ENCODE data around the gene CATSPERZ. TPM values are rescaled to one million over a fixed set of nuclear protein-coding genes. Genes with fewer than 3 reads are reported as not detected.

Gene CATSPERZ
- total and polyA plus RNA-seq, 9 of the 15 experiments (the other 6 are each of a cell fraction or from before 2014, with no cell fraction given), result 0.86 to 8.5 (median 3.5) TPM

DNA sequence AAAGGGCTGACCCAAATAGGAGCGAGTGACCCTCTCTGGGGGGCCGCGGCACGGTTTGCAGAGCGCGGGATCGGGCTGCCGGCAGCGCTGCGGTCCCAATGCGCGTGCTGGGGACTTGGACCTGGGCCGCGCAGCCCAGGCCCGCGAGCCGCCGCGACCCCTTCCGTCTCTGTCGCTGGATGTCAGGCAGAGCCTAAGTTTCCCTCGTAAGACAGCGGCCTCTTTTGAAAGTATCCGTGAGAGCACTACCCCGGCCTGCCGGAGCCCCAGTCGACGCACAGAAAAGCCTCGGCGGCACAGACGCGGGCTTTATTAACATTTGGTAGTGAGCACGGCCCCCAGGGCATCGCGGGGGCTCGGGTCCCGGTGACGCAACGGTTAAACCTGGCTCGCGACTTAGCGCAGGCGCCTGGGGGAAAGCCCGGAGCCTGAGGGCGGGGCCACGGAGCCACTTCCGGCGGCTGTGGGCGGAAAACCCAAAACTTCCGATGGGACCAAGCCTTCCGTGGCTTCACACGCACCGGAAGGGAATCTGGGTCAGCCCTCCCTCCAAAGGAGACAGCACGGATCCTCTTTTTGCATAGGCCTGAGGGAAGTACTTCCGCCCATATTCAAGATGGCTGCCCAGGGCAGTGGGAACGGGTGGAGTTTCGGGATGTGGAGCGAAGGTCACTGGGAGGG lies 30.5 kb upstream of the CATSPERZ start (continued):
- no peak for TF ChIP-seq SAFB (IDR thresholded peaks at IDR 0.05; ENCODE audit: borderline replicate concordance, low read depth, low read length)
- peak; percentile 84 for TF ChIP-seq U2AF1 (optimal IDR thresholded peaks at IDR 0.05; ENCODE audit: low read depth, low read length)
- TF ChIP-seq, protein P1, sequence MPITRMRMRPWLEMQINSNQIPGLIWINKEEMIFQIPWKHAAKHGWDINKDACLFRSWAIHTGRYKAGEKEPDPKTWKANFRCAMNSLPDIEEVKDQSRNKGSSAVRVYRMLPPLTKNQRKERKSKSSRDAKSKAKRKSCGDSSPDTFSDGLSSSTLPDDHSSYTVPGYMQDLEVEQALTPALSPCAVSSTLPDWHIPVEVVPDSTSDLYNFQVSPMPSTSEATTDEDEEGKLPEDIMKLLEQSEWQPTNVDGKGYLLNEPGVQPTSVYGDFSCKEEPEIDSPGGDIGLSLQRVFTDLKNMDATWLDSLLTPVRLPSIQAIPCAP (CRISPR knock-in tag; IDR thresholded peaks at IDR 0.05; ENCODE audit: borderline replicate concordance), result no peak
- no peak for TF ChIP-seq BRD9 (IDR thresholded peaks at IDR 0.05; ENCODE audit: low read depth, partially characterized antibody)
- TF ChIP-seq ZNF431 (CRISPR knock-in tag; IDR thresholded peaks at IDR 0.05), result no peak
- peak; percentile 81; the same call in 1 of the 2 replicates for TF ChIP-seq CBX1 (IDR thresholded peaks at IDR 0.05; ENCODE audit: low read depth)
- no peak for TF ChIP-seq MEF2D (tag; conservative IDR thresholded peaks at IDR 0.05; ENCODE audit: low read depth)
- no peak for TF ChIP-seq TSC22D4 (tag; IDR thresholded peaks at IDR 0.05)
- TF ChIP-seq, protein P2, sequence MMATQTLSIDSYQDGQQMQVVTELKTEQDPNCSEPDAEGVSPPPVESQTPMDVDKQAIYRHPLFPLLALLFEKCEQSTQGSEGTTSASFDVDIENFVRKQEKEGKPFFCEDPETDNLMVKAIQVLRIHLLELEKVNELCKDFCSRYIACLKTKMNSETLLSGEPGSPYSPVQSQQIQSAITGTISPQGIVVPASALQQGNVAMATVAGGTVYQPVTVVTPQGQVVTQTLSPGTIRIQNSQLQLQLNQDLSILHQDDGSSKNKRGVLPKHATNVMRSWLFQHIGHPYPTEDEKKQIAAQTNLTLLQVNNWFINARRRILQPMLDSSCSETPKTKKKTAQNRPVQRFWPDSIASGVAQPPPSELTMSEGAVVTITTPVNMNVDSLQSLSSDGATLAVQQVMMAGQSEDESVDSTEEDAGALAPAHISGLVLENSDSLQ (IDR thresholded peaks at IDR 0.05), result peak; percentile 74
- no peak for TF ChIP-seq NBN (IDR thresholded peaks at IDR 0.05; ENCODE audit: low read depth)
- TF ChIP-seq SMAD3 (CRISPR knock-in tag; conservative IDR thresholded peaks at IDR 0.05), result no peak
- TF ChIP-seq ZNF408 (CRISPR knock-in tag; IDR thresholded peaks at IDR 0.05; ENCODE audit: low read depth), result no peak
- no peak for TF ChIP-seq HNRNPUL1 (IDR thresholded peaks at IDR 0.05; ENCODE audit: low read length)
- TF ChIP-seq E2F5 (CRISPR knock-in tag; IDR thresholded peaks at IDR 0.05), result no peak; the same call in 1 of the 2 replicates
- no peak for TF ChIP-seq ZNF740 (CRISPR knock-in tag; IDR thresholded peaks at IDR 0.05)
- TF ChIP-seq ZNF740 (tag; IDR thresholded peaks at IDR 0.05), result peak in 1 of 2 experiments; percentile 44; a peak in 1 of 4 replicates
- TF ChIP-seq DPF2 (IDR thresholded peaks at IDR 0.05), result no peak
- TF ChIP-seq SMARCB1 (IDR thresholded peaks at IDR 0.05; ENCODE audit: insufficient read length, low read depth), result no peak
- TF ChIP-seq JUND (IDR thresholded peaks at IDR 0.05; ENCODE audit: borderline replicate concordance, low read depth, low read length), result peak; percentile 64
- TF ChIP-seq JUND (tag; IDR thresholded peaks at IDR 0.05; ENCODE audit: borderline replicate concordance, low read depth, low read length), result no peak; the same call in 2 of the 3 replicates
- TF ChIP-seq ZEB2 (IDR thresholded peaks at IDR 0.05), result no peak
- peak; percentile 14; the same call in 1 of the 2 replicates for TF ChIP-seq NCOR1 (IDR thresholded peaks at IDR 0.05)
- no peak for TF ChIP-seq SMARCA5 (IDR thresholded peaks at IDR 0.05)
- TF ChIP-seq SNAPC5 (CRISPR knock-in tag; IDR thresholded peaks at IDR 0.05), result no peak
- TF ChIP-seq ZNF217 (CRISPR knock-in tag; IDR thresholded peaks at IDR 0.05), result no peak
- TF ChIP-seq HDAC8 (tag; IDR thresholded peaks at IDR 0.05), result no peak
- TF ChIP-seq NR1H2 (CRISPR knock-in tag; IDR thresholded peaks at IDR 0.05), result peak; percentile 98; the same call in 1 of the 2 replicates
- TF ChIP-seq SRF (CRISPR knock-in tag; IDR thresholded peaks at IDR 0.05), result peak in 1 of 2 experiments; percentile 62; a peak in 1 of 4 replicates
